ENCODE data around the gene CSH1.
"Not testable (repeated sequence)": the region's sequence is repeated elsewhere in the genome, so short reads cannot be mapped to it uniquely, and the experiment has no call there.

The CSH1 gene

DNA sequence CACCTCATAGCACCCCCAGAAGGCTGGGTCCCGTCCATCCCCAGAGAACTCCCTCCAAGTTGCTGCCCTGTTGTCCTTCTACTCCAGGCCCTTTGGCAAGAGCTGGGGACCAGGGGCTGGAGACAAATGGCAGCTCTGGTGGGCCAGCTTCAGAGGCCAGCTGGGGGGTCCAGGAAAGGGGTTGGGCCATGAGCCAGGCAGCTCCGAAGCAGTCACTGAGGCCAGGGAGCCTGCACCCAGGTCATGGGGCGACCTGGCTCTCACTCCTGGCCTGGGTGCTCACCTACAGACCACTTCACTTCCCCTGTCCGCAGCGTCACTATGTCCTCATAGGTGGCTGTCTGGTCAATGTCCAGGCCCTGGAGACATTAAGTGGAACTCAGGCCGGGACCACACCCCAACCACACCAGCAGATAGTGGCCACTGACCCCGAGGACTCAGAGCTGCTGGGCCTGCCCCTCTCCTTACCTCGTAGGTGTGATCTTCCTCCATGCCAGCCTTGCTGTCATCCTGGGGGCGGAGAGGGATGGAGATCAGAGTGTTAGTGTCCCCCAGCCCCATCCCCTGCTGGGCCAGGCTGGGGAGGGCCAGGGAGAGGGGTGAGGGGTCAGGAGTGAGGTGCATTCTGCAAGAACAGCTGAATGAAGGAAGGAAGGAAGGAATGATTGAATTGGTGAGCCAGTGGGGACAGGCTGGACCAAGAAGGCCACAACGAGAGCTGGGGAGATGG is 32.8 kb upstream of the CSH1 start:
- no peak for DNase-seq (ENCODE audit: low read depth in 2 of 2)

DNA sequence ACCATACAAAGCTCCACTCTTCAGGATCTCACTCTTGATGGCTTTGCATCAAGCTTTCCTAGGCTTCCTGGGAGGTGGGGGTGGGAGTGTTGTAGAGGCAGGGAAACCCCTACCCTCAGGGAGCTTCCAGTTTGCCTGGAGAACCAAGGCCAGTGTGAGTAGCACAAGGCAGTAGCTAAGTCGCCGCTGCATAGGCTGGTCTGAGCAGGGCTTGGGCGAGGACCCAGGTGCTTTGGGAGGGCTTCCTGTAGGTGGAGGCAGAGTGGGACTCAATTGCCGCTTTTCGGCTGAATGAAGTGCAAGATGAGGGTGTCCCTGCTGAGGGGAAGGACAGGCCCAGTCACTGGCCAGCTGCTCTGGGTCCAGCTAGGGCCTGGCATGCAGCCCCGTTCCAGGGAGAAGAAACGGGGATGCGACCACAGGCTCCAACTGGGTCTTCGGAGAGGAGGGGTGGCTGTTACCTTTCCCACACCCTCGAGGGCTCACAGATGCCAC is 31.8 kb upstream of the CSH1 start:
- DNase-seq (ENCODE audit: low read depth in 2 of 2) = no peak

DNA sequence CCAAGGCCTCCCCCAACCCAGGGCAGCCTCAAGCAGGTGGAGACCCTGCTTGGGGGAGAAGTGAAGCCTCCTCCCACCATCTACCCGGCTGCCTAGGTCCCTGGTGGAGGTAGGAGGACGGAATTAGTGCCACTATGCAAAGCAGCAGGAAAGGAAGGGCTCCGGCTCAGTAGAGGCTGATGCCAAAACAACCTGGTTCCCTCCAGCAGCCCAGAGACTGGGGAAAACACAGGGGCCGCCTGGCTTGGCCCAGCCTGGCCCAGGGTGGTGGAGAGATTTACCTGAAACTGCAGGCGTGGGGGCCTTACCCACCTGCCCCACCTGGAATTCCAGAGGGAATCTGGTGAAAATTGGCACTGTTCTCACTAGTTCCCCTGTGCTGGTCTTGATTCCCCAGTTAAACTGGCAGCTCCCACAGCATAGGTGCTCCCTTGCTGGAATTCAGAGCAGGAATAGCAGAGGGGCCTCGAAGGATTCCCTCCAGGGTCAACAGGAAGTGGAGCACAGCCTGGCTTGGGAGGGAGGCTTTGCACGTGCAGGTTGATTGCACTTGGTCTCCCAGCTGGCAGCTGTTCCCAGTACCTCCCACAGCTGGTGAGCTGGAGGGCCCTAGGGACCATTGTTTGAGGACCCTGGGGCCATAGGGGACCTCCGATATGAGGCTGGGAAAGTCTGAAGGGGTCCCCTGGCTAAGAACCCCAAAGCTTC is 31.2 kb upstream of the CSH1 start:
- no peak for DNase-seq (ENCODE audit: low read depth in 2 of 2)

DNA sequence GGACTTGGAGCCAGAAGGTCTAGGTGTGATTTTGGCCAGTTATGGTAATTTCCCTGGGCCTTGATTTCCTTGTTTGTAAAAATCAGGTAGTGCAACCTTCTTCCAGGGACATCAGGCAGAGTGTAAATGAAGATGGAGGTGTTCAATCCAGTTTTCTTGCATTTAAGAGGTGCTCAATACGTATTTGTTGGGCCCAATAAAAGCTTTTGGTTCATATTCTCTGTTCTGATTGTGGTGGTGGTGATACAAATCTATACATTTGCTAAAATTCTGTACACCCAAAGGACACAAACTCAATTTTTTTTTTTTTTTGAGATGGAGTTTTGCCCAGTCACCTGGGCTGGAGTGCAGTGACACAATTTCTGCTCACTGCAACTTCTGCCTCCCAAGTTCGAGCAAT is 29.8 kb upstream of the CSH1 start:
- DNase-seq (ENCODE audit: low read depth in 2 of 2) = no peak

DNA sequence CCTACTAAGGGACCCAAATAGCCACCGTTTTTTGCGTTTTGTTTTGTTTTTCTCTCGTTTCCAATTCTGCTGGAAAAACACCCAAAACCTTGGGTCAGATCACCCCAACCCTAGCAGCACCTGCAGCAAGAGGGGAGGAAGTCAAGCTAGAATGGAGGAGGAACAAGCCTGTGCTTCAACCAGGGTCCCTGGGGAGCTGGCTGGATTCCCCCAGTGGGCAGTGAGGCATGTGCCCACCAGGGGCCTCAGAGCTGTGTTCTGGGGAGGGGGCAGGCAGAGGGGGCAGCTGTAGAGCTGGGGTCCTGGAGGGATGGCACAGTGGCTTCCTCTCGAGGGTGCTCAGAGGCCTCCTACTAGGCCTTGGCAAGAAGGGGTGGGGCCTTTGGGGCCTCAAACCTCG is 29.2 kb upstream of the CSH1 start:
- no peak for DNase-seq (ENCODE audit: low read depth in 2 of 2)

DNA sequence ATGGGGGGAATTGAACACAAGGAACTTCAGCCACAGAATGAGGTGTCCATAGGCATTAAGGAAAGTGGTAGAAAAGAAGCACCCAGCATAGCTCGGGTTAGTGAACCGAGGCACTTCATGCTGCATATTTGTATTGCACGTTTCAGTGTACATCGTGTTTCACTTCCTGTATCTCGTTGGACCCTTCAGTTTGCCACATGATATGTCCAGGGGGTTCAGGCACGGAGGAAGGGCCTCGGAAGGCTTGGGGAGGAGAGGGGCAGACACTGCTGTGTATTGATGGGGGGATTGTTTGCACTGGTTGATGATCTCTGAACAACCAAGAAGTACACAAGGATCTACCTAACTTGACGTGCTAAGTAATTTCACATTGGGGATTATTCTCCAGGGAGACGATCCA is 26.0 kb upstream of the CSH1 start:
- not testable (repeated sequence) for DNase-seq (ENCODE audit: low read depth in 2 of 2)

DNA sequence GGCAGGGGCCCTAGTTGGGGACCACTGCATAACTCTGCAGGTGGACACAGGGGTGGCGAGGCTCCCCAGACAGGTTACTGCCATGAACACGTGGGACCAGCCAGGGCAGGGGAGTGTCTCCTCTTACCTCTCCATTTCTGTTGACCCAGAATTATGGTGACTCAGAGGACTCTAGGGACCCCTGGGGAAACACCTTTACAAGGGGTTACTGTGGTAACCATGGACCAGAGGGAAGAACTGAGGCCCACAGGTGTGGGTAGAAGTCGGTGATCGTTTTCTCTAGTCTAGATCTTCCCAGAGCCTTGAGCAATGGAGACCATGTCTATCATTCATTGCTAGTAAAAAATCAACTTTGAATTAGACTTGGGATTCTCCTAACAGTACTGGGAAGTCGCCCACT is 24.4 kb upstream of the CSH1 start:
- not testable (repeated sequence) for DNase-seq (ENCODE audit: low read depth in 2 of 2)

DNA sequence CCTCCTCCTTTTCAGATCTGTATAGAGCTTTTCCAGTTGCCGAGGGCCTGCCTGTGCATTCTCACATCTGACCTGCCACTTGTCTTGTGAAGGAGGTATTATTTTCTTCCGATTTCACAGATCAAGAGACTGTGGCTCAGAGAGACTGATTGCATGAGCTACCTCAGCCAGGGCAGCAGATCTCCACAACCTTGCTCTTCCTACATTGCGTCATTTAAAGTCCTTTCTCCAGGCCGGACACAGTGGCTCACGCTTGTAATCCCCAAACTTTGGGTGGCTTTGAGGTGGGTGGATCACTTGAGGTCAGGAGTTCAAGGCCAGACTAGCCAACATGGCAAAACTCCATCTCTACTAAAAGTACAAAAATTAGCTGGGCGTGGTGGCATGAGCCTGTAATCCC is 23.7 kb upstream of the CSH1 start:
- DNase-seq (ENCODE audit: low read depth in 2 of 2) = not testable (repeated sequence)

DNA sequence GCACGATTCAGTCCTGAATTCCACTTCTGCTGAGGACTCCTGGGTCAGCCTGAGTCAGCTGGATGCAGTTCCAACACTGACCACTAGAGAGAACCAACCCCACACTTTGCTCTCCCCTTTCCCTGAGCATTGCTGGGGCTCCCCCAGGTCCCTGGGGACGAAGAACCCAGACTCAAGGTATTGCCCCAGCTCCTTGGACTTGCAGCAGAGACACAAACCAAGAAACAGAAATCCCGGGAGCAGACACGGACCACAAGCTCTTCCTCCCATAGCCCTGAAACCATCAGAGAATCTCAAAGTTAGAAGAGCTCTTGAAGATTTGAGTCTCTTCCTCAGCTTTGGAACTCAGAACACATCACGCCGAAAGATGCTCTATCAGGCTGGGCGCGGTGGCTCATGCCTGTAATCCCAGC is 22.9 kb upstream of the CSH1 start:
- DNase-seq (ENCODE audit: low read depth in 2 of 2) = peak; percentile 62 to 68

DNA sequence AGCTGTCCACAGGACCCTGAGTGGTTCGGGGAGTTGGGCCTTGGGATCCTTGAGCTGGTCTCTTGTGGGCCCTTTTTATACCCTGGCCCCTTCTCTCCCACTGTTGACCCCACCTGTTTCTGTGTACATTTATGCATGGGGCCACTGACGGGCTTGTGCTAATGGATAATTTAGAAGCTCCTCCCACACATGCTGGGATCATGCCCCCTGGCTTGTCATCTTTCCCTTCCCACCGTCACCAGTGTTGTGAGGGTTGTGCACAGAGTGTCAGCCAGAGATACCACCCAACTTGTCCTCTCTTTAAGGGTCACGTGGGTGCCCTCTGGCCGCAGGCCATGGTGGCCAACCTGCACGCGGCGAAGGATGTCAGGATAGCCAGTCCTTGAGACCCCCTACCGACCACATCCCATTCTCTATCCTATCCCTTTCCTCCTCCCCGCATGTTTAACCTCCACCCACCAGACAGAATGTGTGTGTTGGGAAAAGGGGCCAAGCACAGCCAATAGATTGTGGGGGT is 22.5 kb upstream of the CSH1 start, which contains the start of gene GH1:
GH1 (minus strand) TSS at position 51 of the 517 bp plus-strand sequence. CDS start 63 bp downstream, outside the sequence.
- DNase-seq (ENCODE audit: low read depth in 2 of 2) = not testable (repeated sequence)

DNA sequence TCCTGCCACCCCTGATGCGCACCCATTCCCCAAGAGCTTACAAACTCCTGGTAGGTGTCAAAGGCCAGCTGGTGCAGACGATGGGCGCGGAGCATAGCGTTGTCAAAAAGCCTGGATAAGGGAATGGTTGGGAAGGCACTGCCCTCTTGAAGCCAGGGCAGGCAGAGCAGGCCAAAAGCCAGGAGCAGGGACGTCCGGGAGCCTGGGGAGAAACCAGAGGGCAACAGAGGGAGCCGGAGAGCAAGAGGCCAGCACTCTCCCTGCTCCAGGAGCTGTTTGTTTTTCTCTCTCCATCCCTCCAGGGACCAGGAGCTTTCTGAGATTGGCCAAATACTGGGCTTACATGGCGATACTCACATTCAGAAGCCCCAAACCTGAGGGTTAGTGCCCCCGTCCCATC is 21.9 kb upstream of the CSH1 start:
- no peak for DNase-seq (ENCODE audit: low read depth in 2 of 2)

DNA sequence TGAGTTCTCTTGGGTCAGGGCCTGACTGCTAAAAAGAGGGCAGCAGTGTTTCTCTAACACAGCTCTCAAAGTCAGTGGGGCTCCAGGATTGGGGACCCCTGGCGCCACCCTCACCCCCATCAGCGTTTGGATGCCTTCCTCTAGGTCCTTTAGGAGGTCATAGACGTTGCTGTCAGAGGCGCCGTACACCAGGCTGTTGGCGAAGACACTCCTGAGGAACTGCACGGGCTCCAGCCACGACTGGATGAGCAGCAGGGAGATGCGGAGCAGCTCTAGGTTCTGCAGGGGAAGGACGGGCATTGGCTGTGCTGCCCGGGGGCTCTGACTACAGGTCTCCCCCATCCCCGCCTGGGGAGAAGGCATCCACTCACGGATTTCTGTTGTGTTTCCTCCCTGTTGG is 21.3 kb upstream of the CSH1 start:
- no peak for DNase-seq (ENCODE audit: low read depth in 2 of 2)

DNA sequence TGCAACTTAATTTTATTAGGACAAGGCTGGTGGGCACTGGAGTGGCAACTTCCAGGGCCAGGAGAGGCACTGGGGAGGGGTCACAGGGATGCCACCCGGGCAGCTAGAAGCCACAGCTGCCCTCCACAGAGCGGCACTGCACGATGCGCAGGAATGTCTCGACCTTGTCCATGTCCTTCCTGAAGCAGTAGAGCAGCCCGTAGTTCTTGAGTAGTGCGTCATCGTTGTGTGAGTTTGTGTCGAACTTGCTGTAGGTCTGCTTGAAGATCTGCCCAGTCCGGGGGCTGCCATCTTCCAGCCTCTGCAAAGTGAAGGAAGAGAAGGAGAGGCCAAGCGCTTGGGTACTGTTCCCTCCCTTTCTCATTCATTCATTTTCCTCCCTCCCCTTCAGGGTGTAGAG is 20.8 kb upstream of the CSH1 start:
- DNase-seq (ENCODE audit: low read depth in 2 of 2) = not testable (repeated sequence)

DNA sequence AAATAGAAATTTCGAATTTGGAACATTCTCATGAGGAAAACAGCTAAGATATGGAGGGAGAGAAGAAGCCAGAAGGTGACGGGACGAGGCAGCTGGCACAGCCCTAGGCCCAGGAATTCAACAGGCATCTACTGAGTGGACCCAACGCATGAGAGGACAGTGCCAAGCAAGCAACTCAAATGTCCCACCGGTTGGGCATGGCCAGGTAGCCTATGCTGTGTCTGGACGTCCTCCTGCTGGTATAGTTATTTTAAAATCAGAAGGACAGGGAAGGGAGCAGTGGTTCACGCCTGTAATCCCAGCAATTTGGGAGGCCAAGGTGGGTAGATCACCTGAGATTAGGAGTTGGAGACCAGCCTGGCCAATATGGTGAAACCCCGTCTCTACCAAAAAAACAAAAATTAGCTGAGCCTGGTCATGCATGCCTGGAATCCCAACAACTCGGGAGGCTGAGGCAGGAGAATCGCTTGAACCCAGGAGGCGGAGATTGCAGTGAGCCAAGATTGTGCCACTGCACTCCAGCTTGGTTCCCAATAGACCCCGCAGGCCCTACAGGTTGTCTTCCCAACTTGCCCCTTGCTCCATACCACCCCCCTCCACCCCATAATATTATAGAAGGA is 20.3 kb upstream of the CSH1 start:
- DNase-seq (ENCODE audit: low read depth in 2 of 2) = no peak

DNA sequence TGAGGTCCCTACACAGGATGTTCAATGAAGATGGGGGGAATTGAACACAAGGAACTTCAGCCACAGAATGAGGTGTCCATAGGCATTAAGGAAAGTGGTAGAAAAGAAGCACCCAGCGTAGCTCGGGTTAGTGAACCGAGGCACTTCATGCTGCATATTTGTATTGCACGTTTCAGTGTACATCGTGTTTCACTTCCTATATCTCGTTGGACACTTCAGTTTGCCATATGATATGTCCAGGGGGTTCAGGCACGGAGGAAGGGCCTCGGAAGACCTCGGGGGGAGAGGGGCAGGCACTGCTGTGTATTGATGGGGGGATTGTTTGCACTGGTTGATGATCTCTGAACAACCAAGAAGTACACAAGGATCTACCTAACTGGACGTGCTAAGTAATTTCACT is 19.4 kb upstream of the CSH1 start:
- not testable (repeated sequence) for DNase-seq (ENCODE audit: low read depth in 2 of 2)

DNA sequence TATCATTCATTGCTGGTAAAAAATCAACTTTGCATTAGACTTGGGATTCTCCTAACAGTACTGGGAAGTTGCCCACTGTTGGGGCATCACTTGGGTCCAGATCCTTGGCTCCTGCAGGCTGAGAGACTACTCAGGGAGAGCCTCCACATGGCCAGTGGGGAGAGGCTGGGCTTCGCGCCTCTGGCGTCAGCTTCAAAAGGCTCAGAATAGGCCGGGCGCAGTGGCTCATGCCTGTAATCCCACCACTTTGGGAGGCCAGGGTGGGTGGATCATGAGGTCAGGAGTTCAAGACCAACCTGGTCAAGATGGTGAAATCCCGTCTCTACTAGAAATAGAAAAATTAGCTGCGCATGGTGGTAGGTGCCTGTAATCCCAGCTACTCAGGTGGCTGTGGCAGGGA is 18.1 kb upstream of the CSH1 start:
- no peak for DNase-seq (ENCODE audit: low read depth in 2 of 2)

DNA sequence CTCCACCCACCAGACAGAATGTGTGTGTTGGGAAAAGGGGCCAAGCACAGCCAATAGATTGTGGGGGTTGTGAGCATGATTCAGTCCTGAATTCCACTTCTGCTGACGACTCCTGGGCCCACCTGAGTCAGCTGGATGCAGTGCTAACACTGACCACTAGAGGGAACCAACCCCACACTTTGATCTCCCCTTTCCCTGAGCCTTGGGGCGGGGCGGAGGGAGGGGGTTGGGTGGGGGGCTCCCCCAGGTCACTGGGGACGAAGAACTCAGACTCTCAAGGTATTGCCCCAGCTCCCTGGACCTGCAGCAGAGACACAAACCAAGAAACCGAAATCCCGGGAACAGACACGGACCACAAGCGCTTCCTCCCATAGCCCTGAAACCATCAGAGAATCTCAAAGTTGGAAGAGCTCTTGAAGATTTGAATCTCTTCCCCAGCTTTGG is 15.3 kb upstream of the CSH1 start:
- peak; percentile 49 to 63 for DNase-seq (ENCODE audit: low read depth in 2 of 2)

DNA sequence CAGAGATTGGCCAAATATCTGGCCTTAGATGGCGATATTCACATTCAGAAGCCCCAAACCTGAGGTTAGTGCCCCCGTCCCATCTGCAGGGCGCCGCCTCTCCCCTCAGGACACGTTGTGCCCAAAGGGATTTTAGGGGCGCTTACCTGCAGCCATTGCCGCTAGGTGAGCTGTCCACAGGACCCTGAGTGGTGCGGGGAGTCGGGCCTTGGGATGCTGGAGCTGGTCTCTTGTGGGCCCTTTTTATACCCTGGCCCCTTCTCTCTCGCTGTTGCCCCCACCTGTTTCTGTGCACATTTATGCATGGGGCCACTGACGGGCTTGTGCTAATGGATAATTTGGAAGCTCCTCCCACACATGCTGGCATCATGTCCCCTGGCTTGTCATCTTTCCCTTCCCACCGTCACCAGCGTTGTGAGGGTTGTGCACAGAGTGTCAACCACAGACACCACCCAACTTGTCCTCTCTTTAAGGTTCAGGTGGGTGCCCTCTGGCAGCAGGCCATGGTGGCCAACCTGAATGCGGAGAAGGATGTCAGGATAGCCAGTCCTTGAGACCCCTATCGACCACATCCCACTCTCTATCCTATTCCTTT is 14.8 kb upstream of the CSH1 start, which contains the start of gene CSHL1:
CSHL1 (minus strand) TSS at position 218 of the 595 bp plus-strand sequence; CDS start at position 156, 62 bp downstream.
- DNase-seq (ENCODE audit: low read depth in 2 of 2) = no peak

DNA sequence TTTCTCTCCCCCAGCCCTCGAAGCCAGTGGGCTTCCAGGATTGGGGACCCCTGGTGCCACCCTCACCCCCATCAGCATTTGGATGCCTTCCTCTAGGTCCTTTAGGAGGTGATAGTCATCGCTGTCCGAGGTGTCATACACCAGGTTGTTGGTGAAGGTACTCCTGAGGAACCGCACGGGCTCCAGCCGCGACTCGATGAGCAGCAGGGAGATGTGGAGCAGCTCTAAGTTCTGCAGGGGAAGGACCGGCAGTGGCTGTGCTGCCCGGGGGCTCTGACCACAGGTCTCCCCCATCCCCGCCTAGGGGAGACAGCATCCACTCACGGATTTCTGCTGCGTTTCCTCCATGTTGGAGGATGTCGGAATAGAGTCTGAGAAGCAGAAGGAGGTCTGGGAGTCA is 13.7 kb upstream of the CSH1 start:
- DNase-seq (ENCODE audit: low read depth in 2 of 2) = no peak

DNA sequence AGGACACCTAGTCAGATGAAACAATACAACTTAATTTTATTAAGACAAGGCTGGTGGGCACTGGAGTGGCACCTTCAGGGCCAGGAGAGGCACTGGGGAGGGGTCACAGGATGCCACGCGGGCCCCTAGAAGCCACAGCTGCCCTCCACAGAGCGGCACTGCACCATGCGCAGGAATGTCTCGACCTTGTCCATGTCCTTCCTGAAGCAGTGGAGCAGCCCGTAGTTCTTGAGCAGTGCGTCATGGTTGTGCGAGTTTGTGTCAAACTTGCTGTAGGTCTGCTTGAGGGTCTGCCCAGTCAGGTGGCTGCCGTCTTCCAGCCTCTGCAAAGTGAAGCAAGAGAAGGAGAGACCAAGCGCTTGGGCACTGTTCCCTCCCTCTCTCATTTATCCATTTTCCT is 13.2 kb upstream of the CSH1 start:
- DNase-seq (ENCODE audit: low read depth in 2 of 2) = not testable (repeated sequence)

DNA sequence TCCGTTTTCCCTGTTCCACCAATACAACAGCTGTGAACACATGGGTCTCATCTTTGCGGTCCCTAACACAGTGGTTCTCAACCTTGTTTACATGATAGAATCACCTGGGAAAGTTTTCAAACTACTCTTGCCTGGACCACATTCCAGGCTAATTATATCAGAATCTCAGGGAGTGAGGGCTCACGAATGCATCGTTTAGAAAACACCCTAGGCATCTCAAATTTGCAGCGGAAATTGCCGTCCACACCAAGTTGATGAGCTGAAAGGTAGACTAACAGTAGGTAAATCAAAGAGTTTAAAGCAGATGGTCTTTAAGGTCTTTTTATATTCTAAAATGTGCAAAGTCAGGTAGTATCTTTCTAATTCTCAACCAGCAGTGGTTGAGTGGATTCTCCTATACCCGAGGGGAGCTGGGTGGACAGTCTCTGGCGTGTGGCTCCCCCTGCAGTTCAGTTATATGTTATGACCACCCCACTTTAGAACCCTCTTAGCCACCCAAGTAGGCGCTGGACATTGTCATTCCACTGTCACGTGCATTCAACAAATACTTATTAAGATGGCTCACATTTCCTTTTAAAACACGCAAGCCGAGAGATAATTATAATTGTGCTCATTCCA is 10.9 kb upstream of the CSH1 start:
- DNase-seq (ENCODE audit: low read depth in 2 of 2) = not testable (repeated sequence)

Measured in stimulated activated CD4-positive, alpha-beta T cell treated with anti-CD3 and anti-CD28 coated beads, Interleukin-4, amount 100 ng/mL, for 48 hours (primary cell).